RWPE2 (cell line): Measurements from ENCODE around the gene GBE1.

Source experiments
- ATAC-seq: fragments of 200-7000 bp; cut with Tn5 transposase; 3 replicates; pipeline ENCODE4 v1.9.1; 2021; ENCODE audit warnings: low read depth
- DNase-seq: peaks from one replicate; pipeline ENCODE4 v3.0.0-alpha.2; 2020; ENCODE audit warnings: low spot score
- H3K27ac ChIP-seq: fragments of 450-650 bp; 2 replicates; pipeline ENCODE4 v1.5.1; 2017; ENCODE audit warnings: mild to moderate bottlenecking; ENCODE audit not compliant: poor library complexity, severe bottlenecking
- H3K27me3 ChIP-seq: fragments of 250-450 bp; sonication (Bioruptor Pico); 2 replicates; pipeline ENCODE4 v1.5.1; 2021; ENCODE audit warnings: mild to moderate bottlenecking, moderate library complexity; ENCODE audit not compliant: insufficient read depth, poor library complexity, severe bottlenecking
- H3K36me3 ChIP-seq: fragments of 250-450 bp; sonication (Bioruptor Pico); 2 replicates; pipeline ENCODE4 v1.5.1; 2020; ENCODE audit warnings: low read depth, mild to moderate bottlenecking, moderate library complexity
- H3K4me1 ChIP-seq: fragments of 250-450 bp; sonication (Bioruptor Pico); 2 replicates; pipeline ENCODE4 v1.5.1; 2021; ENCODE audit warnings: mild to moderate bottlenecking, moderate library complexity; ENCODE audit not compliant: insufficient read depth, poor library complexity, severe bottlenecking
- H3K4me3 ChIP-seq: fragments of 250-450 bp; sonication (Bioruptor Pico); 2 replicates; pipeline ENCODE4 v1.5.1; 2021; ENCODE audit warnings: mild to moderate bottlenecking, moderate library complexity; ENCODE audit not compliant: severe bottlenecking
- H3K9me3 ChIP-seq: fragments of 250-450 bp; sonication (Bioruptor Pico); 2 replicates; pipeline ENCODE4 v1.5.1; 2021; ENCODE audit warnings: mild to moderate bottlenecking, moderate library complexity; ENCODE audit not compliant: severe bottlenecking
- CTCF ChIP-seq: fragments of 450-650 bp; IDR thresholded peaks from one replicate; pipeline ENCODE4 v1.5.1; 2017; ENCODE audit warnings: mild to moderate bottlenecking, moderate library complexity; ENCODE audit not compliant: poor library complexity, severe bottlenecking

Gene GBE1

GRCh38 chr3:81744366-81744765 lies 17.1 kb downstream of the GBE1 start:
- Histone ChIP-seq H3K9me3 (no peaks in the 10 kb centered on the region), H3K4me3 (no peak overlapping the region), H3K27ac (peak overlapping the region; percentile 93), H3K27me3 (no peaks in the 10 kb centered on the region), H3K4me1 (peaks cover 53% of the 10 kb centered on the region), H3K36me3 (peaks cover 27% of the 10 kb centered on the region)
- no peak for TF ChIP-seq CTCF
- ATAC-seq (peak; percentile 84), DNase-seq (no peak)

GRCh38 chr3:81743096-81744025 lies 18.1 kb downstream of the GBE1 start:
- no peaks in the 10 kb centered on the region for H3K9me3 ChIP-seq
- DNase-seq: no peak
- peak overlapping the region; percentile 93 for H3K27ac ChIP-seq
- H3K4me1 ChIP-seq: peaks cover 48% of the 10 kb centered on the region
- no peak for TF ChIP-seq CTCF
- H3K36me3 ChIP-seq: peaks cover 27% of the 10 kb centered on the region
- peak; percentile 86 for ATAC-seq
- H3K27me3 ChIP-seq: no peaks in the 10 kb centered on the region
- no peak overlapping the region for H3K4me3 ChIP-seq

- Histone ChIP-seq H3K9me3 (no peaks in the 10 kb centered on the region), H3K27ac (peak overlapping the region; percentile 93), H3K36me3 (peaks cover 27% of the 10 kb centered on the region), H3K4me3 (no peak overlapping the region), H3K4me1 (peaks cover 48% of the 10 kb centered on the region), H3K27me3 (no peaks in the 10 kb centered on the region)
- TF ChIP-seq CTCF: no peak
- DNase-seq: no peak
- no peak for ATAC-seq
Observed at GRCh38 chr3:81742581-81742980, 18.9 kb downstream of the GBE1 start.

- DNase-seq (no peak), ATAC-seq (no peak)
- Histone ChIP-seq H3K36me3 (peaks cover 18% of the 10 kb centered on the region), H3K4me1 (peaks cover 53% of the 10 kb centered on the region), H3K27ac (no peak overlapping the region), H3K27me3 (no peaks in the 10 kb centered on the region), H3K9me3 (no peaks in the 10 kb centered on the region), H3K4me3 (no peak overlapping the region)
- TF ChIP-seq CTCF: no peak
Observed at GRCh38 chr3:81741216-81741615, 20.2 kb downstream of the GBE1 start.

DNA sequence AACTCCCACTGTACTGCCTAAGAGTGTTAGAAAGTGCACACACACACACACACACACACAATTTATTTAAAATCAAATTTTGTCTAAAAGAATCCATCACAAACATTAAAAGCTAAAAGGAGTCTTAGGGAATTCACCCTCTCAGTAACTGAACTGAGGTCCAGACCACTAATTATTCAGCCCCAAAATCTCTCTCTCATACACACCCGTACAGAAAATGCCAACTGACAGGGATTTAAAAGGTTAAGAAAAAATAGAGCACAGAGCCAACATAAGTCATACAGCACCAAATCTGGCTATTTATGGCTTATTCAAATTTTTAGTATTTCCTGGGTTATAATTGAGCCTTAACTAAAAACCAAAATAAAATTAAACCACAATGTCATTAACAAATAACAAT lies 20.7 kb downstream of the GBE1 start:
- peaks cover 15% of the 10 kb centered on the region; the same call in 1 of the 2 replicates for H3K36me3 ChIP-seq
- peaks cover 55% of the 10 kb centered on the region for H3K4me1 ChIP-seq
- no peak overlapping the region for H3K27ac ChIP-seq
- H3K9me3 ChIP-seq: no peaks in the 10 kb centered on the region
- DNase-seq (no peak), ATAC-seq (no peak)
- no peak overlapping the region for H3K4me3 ChIP-seq
- no peaks in the 10 kb centered on the region for H3K27me3 ChIP-seq
- TF ChIP-seq CTCF: no peak
